Stimulated activated CD4-positive, alpha-beta T cell treated with anti-CD3 and anti-CD28 coated beads, Interleukin-1b, Interleukin-23, amount 100 ng/mL, for 4 hours (primary cell): ENCODE results near the gene IMPG1.
"Not testable (repeated sequence)": the region's sequence is repeated elsewhere in the genome, so short reads cannot be mapped to it uniquely, and the experiment has no call there.

Experiments
- DNase-seq, 2 donors: peaks; one replicate each; pipeline ENCODE4 v3.0.0-alpha.2; 2020; ENCODE audit warnings: low read depth in 2 of 2

IMPG1 gene

GRCh38 chr6:75952128-75952527 is 120.3 kb downstream of the IMPG1 start:
- DNase-seq = no peak

DNA sequence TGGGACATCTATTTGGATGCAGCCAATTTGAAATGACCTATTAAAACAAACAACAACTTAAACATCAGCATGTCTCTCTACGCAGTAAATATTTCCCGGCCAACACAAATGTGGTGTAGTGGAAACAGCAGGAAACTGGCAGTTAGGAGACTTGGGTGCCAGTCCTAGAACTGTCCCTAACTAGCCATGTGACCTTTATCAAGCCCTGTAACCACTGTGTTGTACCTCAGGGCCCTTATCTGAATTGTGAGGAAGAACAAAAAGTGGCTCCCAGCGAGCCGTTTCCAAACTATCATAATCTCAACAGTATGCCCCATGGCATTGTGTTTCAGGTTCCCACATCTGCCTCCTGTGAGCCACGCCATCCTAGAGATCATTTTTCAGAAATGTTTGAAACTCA is 124.5 kb downstream of the IMPG1 start:
- DNase-seq = no peak

DNA sequence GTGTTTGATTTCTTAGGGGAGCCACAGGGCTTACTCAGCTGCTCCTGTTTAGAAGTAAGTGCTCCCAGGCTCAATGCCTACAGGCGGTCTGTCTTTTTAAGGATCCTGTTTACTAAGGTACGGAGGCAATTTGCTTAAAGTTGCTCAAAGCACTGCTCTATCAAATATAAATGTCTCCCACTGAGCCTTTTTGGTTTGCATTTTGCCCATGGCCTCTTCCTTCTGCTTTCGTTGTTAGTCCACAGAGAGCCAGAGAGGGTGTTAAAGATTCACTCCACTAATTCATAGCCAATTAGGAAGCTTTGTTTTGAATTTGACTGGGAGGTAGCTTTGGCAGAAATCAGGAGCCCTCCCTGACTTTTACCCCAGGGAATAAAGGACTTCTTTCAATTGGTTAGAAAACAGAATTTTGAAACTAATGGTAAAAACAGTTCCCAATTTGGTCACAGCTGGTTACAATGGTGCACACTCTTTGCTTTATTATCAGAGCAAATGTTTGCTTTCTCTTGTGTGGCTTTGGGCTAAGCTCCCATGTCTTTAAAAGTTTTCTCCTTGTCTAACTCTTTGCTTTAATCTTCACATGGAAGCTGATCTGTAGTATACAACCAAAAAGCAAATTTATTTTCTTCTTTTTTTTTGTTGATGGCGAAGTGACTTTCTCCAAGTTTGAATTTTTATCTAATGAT is 126.2 kb downstream of the IMPG1 start:
- DNase-seq = no peak

DNA sequence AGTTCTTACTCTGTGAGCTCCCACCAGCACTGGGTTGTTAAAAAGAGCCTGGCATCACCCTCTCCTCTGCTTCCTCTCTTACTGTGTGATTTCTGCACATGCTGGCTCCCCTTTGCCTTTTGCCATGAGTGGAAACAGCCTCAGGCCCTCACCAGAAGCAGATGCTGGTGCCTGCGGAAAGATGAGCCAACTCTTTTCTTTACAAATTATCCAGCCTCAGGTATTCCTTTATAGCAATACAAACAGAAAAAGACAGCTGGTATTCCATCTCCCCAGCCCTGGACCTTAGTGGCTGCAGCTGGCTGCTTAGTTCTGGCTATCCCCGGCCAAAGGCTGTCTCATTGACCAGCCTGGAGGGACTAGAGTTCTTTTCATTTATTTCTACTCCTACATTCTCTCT is 129.1 kb downstream of the IMPG1 start:
- DNase-seq = no peak

GRCh38 chr6:75941509-75941908 is 131.0 kb downstream of the IMPG1 start:
- DNase-seq = no peak

GRCh38 chr6:75940564-75940963 is 131.9 kb downstream of the IMPG1 start:
- no peak for DNase-seq

DNA sequence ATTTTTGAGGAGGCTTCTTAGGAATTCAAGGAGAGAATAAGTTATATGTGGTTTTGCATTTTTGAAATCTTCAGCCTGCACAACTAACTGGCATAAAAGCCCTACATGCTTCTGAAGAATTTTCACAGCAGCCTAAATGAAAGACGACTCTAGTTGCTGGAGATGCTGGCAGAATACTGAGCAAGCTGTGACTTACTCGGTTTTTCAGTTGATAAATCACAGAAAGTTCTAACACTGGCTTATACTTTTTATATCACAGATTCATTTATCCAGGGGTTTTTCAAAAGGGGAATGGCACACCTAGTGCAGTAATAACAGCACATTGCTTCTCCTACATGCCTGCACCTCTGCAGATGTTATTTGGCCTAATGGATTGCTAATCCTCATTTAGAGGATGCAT is 134.6 kb downstream of the IMPG1 start:
- DNase-seq = no peak

DNA sequence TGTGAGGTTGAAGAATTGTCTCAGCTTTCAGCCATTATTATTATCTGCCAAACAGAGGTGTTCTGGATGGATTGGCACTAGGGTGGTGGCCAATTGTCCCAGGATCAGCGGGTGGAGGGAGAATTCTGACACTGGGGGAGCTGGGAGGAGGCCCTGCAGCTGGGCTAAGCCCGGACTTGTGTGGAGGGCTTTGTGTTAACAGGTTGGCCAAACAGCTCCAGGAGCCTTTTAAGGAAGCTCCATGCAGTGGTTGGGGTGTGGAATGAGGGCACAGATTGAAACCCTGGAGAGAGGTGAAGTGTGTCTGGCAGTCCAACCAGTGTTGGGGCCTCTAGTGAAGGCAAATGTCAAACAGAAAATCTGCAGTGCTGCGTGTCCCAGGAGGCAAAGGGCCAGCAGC is 135.8 kb downstream of the IMPG1 start:
- DNase-seq = no peak

DNA sequence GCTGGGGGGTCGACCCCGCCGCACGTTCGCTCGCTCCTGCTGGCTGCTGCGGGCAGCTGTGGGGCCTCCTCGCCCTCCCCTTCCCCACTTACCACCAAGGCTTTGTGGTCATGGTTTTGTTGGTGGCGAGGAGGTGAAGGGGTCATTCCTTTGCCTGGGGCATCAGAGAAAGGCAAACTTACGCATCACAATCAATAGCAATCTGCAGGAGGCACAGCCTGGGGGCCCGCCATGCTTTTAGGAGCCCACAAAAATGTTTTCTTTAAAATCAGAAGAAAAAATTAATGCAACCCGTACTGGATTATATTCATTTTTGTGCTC is 137.0 kb downstream of the IMPG1 start:
- no peak for DNase-seq

- peak in 1 of 2 donors; percentile 5 for DNase-seq
Measured at GRCh38 chr6:75934643-75935472, 137.6 kb downstream of the IMPG1 start.

- no peak for DNase-seq
Measured at GRCh38 chr6:75933387-75933975, 139.0 kb downstream of the IMPG1 start.

- DNase-seq = no peak
Measured at GRCh38 chr6:75932067-75932466, 140.4 kb downstream of the IMPG1 start.

- no peak for DNase-seq
Measured at GRCh38 chr6:75931011-75931680, 141.3 kb downstream of the IMPG1 start.

DNA sequence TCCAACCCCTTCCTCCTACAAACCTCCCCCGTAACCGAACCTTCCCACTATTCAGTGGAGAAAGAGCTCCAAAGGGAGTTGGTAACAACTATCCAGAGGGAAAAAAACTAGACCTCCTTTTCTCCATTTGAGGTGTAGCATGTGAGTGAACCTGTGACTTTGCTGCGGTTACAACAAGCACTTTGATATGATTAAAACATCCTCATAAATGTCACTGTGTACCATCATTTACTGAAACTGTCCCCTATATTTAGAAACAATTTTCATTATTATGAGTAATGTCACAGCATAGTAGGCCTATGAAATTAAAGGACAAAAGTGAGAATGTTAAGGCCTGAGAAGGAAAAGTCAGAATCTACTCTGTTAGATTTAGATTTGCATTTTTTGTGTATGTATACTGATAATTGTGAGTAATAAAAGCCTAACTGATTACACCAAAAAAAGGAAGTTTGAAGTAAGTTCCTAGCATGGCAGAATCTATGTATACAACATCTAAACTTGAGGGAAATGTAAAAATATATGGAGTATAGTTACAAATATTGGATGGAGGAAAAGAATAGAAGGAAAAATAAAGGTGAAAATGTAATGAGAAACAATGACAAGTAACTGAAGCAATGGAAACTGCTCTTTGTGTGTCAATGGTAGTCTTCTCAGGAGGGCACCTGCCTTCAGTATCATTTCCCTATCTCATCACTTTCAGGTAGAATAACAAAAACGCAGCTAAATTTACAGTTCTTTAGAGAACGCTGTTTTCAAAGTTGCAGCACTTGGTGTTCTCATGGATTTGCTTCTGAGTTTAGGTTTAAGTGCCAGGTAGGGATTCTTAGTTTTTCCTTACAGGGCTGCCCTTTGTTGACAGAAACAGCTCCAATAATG is 145.9 kb downstream of the IMPG1 start:
- DNase-seq = no peak

GRCh38 chr6:75922226-75922625 is 150.2 kb downstream of the IMPG1 start:
- DNase-seq = no peak

- DNase-seq = no peak
Measured at GRCh38 chr6:75913040-75913439, 159.4 kb downstream of the IMPG1 start.

GRCh38 chr6:75907444-75907843 is 165.0 kb downstream of the IMPG1 start:
- DNase-seq = no peak

- no peak for DNase-seq
Measured at GRCh38 chr6:75906871-75907270, 165.6 kb downstream of the IMPG1 start.

- not testable (repeated sequence) for DNase-seq
Measured at GRCh38 chr6:75905129-75905528, 167.3 kb downstream of the IMPG1 start.

- DNase-seq = not testable (repeated sequence)
Measured at GRCh38 chr6:75900216-75900615, 172.2 kb downstream of the IMPG1 start.

DNA sequence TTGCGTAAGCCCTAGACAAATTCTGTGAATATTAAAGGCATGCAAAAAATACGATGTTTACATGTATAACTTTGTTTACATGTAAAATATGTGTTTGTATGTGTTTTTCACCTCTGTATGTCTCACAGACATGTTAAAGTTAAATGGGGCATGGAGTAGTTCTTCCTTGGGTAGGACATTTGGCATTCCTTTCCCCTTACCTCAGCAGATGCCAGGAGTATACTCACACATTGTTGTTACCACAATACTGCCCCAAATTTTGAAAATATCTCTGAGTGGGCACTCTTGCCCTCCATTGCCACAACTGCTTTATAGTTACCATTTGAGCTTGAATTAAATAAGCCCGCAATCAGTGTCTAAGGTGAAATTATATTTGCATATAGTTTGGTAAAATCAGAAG is 175.9 kb downstream of the IMPG1 start:
- DNase-seq = no peak

DNA sequence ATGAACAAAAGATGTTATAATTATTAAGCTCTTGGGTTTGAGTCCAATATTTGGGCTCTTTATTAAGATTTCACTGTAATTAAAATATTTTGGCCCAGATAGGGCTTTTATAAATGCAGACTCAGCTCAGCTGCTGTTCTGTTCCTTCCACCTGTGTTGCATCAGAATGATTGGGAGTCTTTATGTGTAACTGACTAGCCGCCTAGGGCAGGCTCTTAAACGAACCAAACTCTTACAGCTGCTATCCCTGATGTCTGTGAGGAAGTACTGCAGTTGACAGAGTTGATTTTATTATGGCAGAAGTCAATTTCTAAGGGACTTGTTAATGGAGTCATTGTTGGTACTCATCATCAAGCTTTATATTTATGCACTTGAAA is 178.7 kb downstream of the IMPG1 start:
- DNase-seq = no peak
